Adipocyte (in vitro differentiated cells): ENCODE measurements around the gene PHKG1.
"Not testable (repeated sequence)": the region's sequence is repeated elsewhere in the genome, so short reads cannot be mapped to it uniquely, and the experiment has no call there.

Experiments used
- DNase-seq: peaks from one replicate; pipeline ENCODE4 v3.0.0-alpha.2; 2015; ENCODE audit warnings: low read depth
- H3K27me3 ChIP-seq: replicated peaks from 2 replicates; pipeline ENCODE4 v1.7.0; 2013; ENCODE audit warnings: mild to moderate bottlenecking, low read length, moderate library complexity; ENCODE audit not compliant: control insufficient read depth, insufficient read depth
- H3K36me3 ChIP-seq: 2 replicates; pipeline ENCODE4 v1.7.0; 2013; ENCODE audit warnings: low read length, mild to moderate bottlenecking, moderate library complexity; ENCODE audit not compliant: control insufficient read depth, insufficient read depth, severe bottlenecking
- H3K4me1 ChIP-seq: 2 replicates; pipeline ENCODE4 v1.7.0; 2013; ENCODE audit warnings: mild to moderate bottlenecking, low read length, moderate library complexity; ENCODE audit not compliant: control insufficient read depth, insufficient read depth
- H3K4me3 ChIP-seq: 2 replicates; pipeline ENCODE4 v1.7.0; 2013; ENCODE audit warnings: mild to moderate bottlenecking, low read length, moderate library complexity
- H3K9ac ChIP-seq: 2 replicates; pipeline ENCODE4 v1.7.0; 2013; ENCODE audit warnings: mild to moderate bottlenecking, low read length, moderate library complexity
- H3K9me3 ChIP-seq: 2 replicates; pipeline ENCODE4 v1.7.0; 2013; ENCODE audit warnings: mild to moderate bottlenecking, low read length, moderate library complexity; ENCODE audit not compliant: control insufficient read depth

PHKG1 gene

DNA sequence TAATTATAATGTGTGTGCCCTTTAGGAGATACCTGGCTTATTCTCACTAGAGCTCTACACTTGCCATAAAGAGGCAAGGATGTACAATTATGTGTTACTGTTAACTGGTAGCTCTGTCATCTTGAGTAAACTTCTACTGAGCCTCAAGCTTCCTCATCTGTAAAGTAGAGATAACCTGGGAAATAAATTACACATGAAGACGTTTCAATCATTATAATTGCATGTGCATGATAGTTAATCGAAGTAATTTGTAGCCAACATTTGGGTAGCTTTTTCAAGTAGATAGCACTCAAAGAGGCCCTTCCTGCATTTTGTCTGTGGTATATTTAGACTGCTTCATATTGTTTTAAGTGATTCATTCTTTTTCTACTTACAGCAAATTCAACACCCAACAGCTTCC is 38.8 kb downstream of the PHKG1 start:
- DNase-seq = no peak
- Histone ChIP-seq H3K27me3 (no peaks in the 10 kb centered on the region), H3K9me3 (no peaks in the 10 kb centered on the region), H3K4me1 (peaks cover 22% of the 10 kb centered on the region), H3K9ac (peak overlapping the region; percentile 97), H3K4me3 (no peak overlapping the region), H3K36me3 (peaks cover 60% of the 10 kb centered on the region)

DNA sequence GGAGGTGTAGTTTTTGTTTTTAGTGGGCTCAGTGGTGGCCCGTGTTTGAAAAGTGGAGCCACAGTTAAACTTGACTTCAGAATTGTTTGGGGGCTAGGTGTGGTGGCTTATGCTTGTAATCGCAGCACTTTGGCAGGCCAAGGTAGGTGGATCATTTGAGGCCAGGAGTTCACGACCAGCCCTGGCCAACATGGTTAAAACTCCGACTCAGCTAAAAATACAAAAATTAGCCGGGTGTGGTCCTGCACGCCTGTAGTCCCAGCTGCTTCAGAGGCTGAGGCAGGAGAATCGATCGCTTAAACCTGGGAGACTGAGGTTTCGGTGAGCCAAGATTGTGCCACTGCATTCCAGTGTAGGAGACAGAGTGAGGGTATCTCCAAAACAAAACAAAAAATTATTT is 39.4 kb downstream of the PHKG1 start:
- peak overlapping the region; percentile 97 for H3K9ac ChIP-seq
- H3K4me1 ChIP-seq = peaks cover 22% of the 10 kb centered on the region
- H3K9me3 ChIP-seq = no peaks in the 10 kb centered on the region
- H3K4me3 ChIP-seq = peak overlapping the region; percentile 96
- H3K36me3 ChIP-seq = peaks cover 54% of the 10 kb centered on the region
- H3K27me3 ChIP-seq = no peaks in the 10 kb centered on the region
- no peak for DNase-seq

DNA sequence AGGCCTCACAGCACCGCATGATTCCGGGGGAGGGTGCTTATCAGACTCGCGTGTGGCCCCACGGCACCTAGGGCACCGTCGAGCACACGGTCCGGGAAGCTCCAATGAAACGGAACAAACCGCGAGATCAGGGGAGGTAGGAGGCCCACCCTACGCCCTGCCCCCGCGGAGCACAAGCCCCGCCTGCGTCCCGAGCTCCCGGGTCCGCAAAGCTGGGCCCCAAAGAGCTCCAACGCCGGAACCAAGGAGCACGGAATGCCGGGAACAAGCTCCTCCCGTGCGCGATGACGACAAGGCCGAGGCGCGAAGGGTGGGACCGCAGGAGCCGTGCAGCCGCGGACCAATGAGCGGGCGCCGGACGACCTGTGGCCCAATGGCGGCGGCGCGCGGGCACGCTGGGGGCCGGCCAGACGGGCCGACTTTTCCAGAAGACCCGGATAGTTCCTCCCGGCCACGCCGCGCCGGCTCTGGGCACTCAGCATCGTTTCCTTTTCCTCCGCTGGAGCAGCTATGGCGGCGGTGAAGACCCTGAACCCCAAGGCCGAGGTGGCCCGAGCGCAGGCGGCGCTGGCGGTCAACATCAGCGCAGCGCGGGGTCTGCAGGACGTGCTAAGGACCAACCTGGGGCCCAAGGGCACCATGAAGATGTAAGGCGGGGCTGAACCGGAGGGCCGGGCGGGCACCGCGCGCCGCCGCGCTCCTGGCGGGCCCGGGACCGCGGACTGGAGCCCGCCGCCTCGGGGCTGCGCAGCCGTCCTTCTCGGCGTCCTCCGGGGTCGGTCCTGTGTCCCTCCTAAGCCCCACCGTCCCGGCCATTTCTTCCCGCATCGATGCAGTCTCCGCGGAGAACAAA is 41.2 kb downstream of the PHKG1 start, which contains the start of the genes CCT6A and PSPH:
TSS of gene CCT6A (plus strand) at position 427 of the 853 bp plus-strand sequence. CDS start at position 511, 84 bp downstream.
TSS of gene PSPH (minus strand) at position 106 of the 853 bp plus-strand sequence. CDS start 30,232 bp downstream, outside the sequence.
- Histone ChIP-seq H3K9ac (peak within 1 kb of the TSS; percentile 97), H3K4me3 (peak within 1 kb of the TSS; percentile 96), H3K36me3 (peaks cover 36% of the 10 kb centered on the region), H3K9me3 (no peaks in the 10 kb centered on the region), H3K27me3 (no peaks in the 10 kb centered on the region), H3K4me1 (peaks cover 31% of the 10 kb centered on the region)
- peak; percentile 100 for DNase-seq

DNA sequence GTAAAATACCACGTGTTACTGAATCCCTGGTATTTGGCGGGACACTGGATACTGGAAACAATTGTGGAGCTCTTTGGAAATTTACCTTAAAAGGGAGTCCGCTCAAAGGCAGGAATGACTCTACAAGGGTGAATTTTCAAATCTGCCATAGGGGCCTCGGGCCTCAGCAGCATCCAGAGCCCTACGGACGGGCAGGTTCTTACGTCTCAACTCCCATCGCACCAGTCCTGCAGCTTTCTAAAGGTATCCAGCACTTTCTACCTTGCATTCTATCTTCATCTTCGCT is 41.8 kb downstream of the PHKG1 start:
- H3K4me3 ChIP-seq = peak overlapping the region; percentile 96
- no peaks in the 10 kb centered on the region for H3K9me3 ChIP-seq
- no peaks in the 10 kb centered on the region for H3K27me3 ChIP-seq
- peaks cover 34% of the 10 kb centered on the region for H3K4me1 ChIP-seq
- H3K36me3 ChIP-seq = peaks cover 30% of the 10 kb centered on the region
- no peak for DNase-seq
- peak overlapping the region; percentile 97 for H3K9ac ChIP-seq

DNA sequence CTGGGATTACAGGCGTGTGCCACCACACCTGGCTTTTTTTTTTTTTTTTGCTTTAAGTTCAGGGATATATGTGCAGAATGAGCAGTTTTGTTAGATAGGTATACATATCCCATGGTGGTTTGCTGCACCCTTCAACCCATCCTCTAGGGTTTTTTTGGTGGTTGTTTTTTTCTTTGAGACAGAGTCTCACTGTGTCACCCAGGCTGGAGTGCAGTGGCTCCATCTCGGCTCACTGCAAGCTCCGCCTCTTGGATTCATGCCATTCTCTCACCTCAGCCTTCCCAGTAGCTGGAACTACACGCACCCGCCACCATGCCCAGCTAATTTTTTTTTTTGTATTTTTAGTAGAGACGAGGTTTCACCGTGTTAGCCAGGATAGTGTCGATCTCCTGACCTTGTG is 44.0 kb downstream of the PHKG1 start:
- DNase-seq, H3K27me3 ChIP-seq, H3K4me3 ChIP-seq, H3K9ac ChIP-seq, H3K36me3 ChIP-seq, H3K9me3 ChIP-seq: not testable (repeated sequence)
- H3K4me1 ChIP-seq = peaks cover 34% of the 10 kb centered on the region

DNA sequence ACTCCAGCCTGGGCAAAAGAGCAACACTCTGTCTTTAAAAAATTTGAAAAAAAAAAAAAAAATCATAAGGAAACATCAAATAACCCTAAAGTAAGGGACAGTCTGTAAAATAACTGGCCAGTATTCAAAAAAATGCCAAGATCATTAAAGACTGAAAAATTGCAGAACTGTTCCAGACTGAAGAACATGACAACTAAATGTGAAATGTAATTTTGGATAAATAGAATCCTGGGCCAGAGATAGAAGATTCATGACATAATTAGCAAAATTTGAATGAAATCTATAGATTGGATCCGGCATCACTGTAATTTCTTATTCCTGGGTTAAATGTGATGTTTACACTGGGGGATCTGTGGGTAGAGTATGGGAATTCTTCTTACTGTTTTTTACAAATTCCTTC is 44.5 kb downstream of the PHKG1 start:
- Histone ChIP-seq H3K4me3 (no peak overlapping the region), H3K36me3 (peaks cover 3% of the 10 kb centered on the region), H3K27me3 (no peaks in the 10 kb centered on the region), H3K9me3 (no peaks in the 10 kb centered on the region), H3K9ac (no peak overlapping the region), H3K4me1 (peaks cover 29% of the 10 kb centered on the region)
- DNase-seq = peak; percentile 79

DNA sequence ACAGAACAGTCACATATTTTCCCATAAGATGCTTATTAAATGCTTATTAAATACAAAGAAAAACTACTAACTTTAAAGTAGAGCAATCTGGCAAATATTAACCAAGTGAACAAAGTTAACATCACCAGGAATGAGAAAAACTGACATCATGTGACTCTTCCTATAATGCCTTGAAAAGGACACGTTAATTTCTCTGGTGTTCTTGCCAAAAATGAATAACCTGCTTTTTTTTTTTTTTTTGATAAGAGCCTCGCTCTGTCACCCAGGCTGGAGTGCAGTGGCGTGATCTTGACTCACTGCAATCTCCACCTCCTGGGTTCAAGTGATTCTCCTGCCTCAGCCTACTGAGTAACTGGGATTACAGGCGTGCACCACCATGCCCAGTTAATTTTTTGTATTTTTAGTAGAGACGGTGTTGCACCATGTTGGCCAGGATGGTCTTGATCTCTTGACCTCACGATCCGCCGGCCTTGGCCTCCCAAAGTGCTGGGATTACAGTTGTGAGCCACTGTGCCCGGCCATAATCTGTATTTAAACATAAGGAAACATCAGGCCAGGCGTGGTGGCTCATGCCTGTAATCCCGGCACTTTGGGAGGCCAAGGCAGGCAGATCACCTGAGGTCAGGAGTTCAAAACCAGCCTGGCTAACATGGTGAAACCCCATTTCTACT is 45.2 kb downstream of the PHKG1 start:
- H3K9ac ChIP-seq = peak overlapping the region; percentile 49
- H3K27me3 ChIP-seq, H3K4me3 ChIP-seq, DNase-seq, H3K9me3 ChIP-seq, H3K36me3 ChIP-seq: not testable (repeated sequence)
- peaks cover 22% of the 10 kb centered on the region for H3K4me1 ChIP-seq

DNA sequence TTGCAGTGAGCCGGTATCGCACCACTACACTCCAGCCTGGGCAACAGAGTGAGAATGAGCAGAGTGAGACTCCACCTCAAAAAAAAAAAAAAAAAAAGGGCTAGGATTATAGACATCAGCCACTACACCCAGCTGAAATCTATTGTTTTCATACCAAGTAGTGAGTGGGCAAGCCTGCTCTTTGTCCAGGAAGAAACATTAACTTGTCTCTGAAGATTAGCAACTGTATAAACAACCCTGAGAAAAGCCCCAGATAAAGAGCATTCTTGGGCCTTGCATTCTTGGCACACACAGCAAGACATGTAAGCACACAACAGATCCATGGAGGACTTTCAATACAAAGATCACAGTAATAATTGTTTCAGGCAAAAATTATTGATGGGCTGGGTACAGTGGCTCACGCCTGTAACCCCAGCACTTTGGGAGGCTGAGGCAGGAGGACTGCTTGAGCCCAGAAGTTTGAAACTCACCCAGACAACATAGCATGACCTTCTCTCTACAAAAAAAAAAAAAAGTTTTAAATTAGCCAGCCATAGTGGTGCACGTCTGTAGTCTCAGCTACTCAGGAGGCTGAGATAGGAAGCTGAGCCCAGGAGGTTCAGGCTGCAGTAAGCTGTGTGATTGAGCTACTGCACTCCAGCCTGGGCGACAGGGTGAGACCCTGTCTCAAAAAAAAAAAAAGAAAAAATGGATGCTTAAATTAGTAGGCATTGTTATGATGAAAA is 45.9 kb downstream of the PHKG1 start:
- no peak overlapping the region for H3K4me3 ChIP-seq
- peaks cover 19% of the 10 kb centered on the region for H3K4me1 ChIP-seq
- no peaks in the 10 kb centered on the region for H3K27me3 ChIP-seq
- H3K9ac ChIP-seq = peak overlapping the region; percentile 49
- H3K9me3 ChIP-seq = no peaks in the 10 kb centered on the region
- peak; percentile 92 for DNase-seq
- H3K36me3 ChIP-seq = no peaks in the 10 kb centered on the region

DNA sequence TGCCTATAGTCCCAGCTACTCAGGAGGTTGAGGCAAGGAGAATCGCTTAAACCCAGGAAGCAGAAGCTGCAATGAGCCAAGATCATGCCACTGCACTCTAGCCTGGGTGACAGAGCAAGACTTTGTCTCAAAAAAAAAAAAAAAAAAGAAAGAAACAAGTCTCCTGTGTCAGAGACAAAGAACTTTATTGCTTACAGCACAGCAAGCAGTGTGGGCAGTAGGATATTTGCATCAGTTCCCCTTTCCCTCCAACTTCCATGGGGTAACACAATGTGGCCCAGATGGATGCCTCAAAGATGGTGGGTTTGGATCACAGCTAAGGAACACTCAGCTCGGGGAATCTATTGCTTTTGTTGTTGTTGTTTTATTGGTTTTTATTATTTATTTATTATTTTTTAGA is 47.0 kb downstream of the PHKG1 start:
- DNase-seq, H3K9ac ChIP-seq, H3K27me3 ChIP-seq, H3K36me3 ChIP-seq, H3K9me3 ChIP-seq, H3K4me3 ChIP-seq: not testable (repeated sequence)
- H3K4me1 ChIP-seq = peaks cover 19% of the 10 kb centered on the region

DNA sequence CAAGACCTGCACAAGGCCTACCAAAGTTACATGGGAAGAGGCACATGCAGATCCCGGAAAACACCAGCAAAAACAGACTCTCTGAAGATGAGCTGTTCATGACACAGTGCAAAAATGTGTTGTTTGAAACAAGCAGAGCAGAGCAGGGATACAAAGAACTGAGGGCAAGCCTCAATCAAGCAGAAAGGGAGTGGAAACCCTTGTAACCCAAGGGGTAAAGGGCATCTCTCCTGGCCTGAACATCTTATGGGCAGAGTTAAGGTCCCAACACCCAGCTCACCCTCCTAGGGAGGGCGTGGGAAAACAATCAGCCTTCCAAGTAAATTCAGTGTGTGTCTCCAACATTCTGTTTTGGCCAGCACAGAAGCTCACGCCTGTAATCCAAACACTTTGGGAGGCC is 52.0 kb downstream of the PHKG1 start:
- Histone ChIP-seq H3K9me3 (no peaks in the 10 kb centered on the region), H3K36me3 (no peaks in the 10 kb centered on the region), H3K4me1 (no peaks in the 10 kb centered on the region), H3K27me3 (no peaks in the 10 kb centered on the region), H3K4me3 (no peak overlapping the region), H3K9ac (no peak overlapping the region)
- no peak for DNase-seq
